ENCODE data around the gene POMGNT1.

Gene POMGNT1

DNA sequence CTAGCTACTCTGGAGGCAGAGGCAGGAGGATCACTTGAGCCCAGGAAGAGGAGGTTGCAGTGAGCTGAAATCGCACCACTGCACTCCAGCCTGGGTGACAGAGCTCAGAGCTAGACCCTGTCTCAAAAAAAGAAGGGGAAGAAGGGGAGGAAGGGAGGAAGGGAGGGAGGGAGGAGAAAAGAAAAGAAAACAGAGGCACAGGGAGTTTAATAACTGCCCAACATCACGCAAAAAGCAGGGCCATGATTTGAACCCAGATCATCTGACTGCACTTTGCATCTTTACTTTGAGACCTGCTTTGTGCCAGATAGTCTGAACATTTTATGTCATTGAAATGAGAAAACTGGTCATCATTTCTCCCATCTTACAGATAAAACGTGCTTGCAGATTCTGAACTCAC is 6.9 kb upstream of the POMGNT1 start:
- Histone ChIP-seq H3K4me3 (ENCODE audit: low read length, poor library complexity, severe bottlenecking) (no peak overlapping the region), H2AFZ (ENCODE audit: low read length) (no peak overlapping the region), H4K20me1 (ENCODE audit: insufficient read depth, low read length, poor library complexity, severe bottlenecking) (no peaks in the 10 kb centered on the region), H3F3A (ENCODE audit: low read depth) (no peaks in the 10 kb centered on the region), H3K9ac (ENCODE audit: low read depth, low read length, poor library complexity, severe bottlenecking) (no peak overlapping the region), H3K9me3 (ENCODE audit: insufficient read depth, low read depth, low read length) (no peaks in the 10 kb centered on the region), H3K27me3 (ENCODE audit: insufficient read depth, low read length, poor library complexity, severe bottlenecking) (no peaks in the 10 kb centered on the region), H3K36me3 (ENCODE audit: insufficient read depth, low read length) (no peaks in the 10 kb centered on the region), H3K4me2 (ENCODE audit: low read depth, low read length, poor library complexity, severe bottlenecking) (no peak overlapping the region), H3K4me1 (ENCODE audit: insufficient read depth, low read length, poor library complexity, severe bottlenecking) (no peaks in the 10 kb centered on the region), H3K9me2 (replicated peaks; ENCODE audit: low read depth, low read length) (no peaks in the 10 kb centered on the region), H3K79me2 (ENCODE audit: insufficient read depth, low read length) (no peaks in the 10 kb centered on the region)
- no peak for TF ChIP-seq EZH2phosphoT487 (IDR thresholded peaks at IDR 0.05; ENCODE audit: borderline replicate concordance)
- TF ChIP-seq, protein P1, sequence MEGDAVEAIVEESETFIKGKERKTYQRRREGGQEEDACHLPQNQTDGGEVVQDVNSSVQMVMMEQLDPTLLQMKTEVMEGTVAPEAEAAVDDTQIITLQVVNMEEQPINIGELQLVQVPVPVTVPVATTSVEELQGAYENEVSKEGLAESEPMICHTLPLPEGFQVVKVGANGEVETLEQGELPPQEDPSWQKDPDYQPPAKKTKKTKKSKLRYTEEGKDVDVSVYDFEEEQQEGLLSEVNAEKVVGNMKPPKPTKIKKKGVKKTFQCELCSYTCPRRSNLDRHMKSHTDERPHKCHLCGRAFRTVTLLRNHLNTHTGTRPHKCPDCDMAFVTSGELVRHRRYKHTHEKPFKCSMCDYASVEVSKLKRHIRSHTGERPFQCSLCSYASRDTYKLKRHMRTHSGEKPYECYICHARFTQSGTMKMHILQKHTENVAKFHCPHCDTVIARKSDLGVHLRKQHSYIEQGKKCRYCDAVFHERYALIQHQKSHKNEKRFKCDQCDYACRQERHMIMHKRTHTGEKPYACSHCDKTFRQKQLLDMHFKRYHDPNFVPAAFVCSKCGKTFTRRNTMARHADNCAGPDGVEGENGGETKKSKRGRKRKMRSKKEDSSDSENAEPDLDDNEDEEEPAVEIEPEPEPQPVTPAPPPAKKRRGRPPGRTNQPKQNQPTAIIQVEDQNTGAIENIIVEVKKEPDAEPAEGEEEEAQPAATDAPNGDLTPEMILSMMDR (conservative IDR thresholded peaks at IDR 0.05; ENCODE audit: low read length), result no peak

DNA sequence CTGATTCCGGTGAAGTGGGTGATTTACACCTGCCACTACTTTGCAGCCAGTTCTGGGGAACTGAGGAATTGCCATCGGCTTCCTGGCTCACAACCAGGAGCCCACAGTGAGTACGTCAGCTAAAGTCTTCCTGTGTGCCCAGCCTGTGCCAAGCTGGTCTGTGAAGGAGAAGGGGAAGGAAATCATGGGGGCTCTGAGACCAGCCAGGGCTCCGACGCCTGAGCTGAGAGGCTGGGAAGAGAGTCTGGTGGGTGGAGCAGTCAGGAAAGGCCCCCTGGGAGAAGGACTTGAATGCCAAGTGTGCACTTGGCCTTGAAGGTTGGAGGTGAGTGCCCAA is 6.1 kb upstream of the POMGNT1 start:
- Histone ChIP-seq H3K4me3 (ENCODE audit: low read length, poor library complexity, severe bottlenecking) (no peak overlapping the region), H3F3A (ENCODE audit: low read depth) (no peaks in the 10 kb centered on the region), H2AFZ (ENCODE audit: low read length) (no peak overlapping the region), H3K36me3 (ENCODE audit: insufficient read depth, low read length) (no peaks in the 10 kb centered on the region), H3K4me2 (ENCODE audit: low read depth, low read length, poor library complexity, severe bottlenecking) (no peak overlapping the region), H3K79me2 (ENCODE audit: insufficient read depth, low read length) (no peaks in the 10 kb centered on the region), H3K4me1 (ENCODE audit: insufficient read depth, low read length, poor library complexity, severe bottlenecking) (peaks cover under 1% of the 10 kb centered on the region), H4K20me1 (ENCODE audit: insufficient read depth, low read length, poor library complexity, severe bottlenecking) (no peaks in the 10 kb centered on the region), H3K9ac (ENCODE audit: low read depth, low read length, poor library complexity, severe bottlenecking) (no peak overlapping the region), H3K9me2 (replicated peaks; ENCODE audit: low read depth, low read length) (no peaks in the 10 kb centered on the region), H3K9me3 (ENCODE audit: insufficient read depth, low read depth, low read length) (no peaks in the 10 kb centered on the region), H3K27me3 (ENCODE audit: insufficient read depth, low read length, poor library complexity, severe bottlenecking) (no peaks in the 10 kb centered on the region)
- TF ChIP-seq EZH2phosphoT487 (IDR thresholded peaks at IDR 0.05; ENCODE audit: borderline replicate concordance), result no peak
- TF ChIP-seq, protein P1 (conservative IDR thresholded peaks at IDR 0.05; ENCODE audit: low read length), result no peak

DNA sequence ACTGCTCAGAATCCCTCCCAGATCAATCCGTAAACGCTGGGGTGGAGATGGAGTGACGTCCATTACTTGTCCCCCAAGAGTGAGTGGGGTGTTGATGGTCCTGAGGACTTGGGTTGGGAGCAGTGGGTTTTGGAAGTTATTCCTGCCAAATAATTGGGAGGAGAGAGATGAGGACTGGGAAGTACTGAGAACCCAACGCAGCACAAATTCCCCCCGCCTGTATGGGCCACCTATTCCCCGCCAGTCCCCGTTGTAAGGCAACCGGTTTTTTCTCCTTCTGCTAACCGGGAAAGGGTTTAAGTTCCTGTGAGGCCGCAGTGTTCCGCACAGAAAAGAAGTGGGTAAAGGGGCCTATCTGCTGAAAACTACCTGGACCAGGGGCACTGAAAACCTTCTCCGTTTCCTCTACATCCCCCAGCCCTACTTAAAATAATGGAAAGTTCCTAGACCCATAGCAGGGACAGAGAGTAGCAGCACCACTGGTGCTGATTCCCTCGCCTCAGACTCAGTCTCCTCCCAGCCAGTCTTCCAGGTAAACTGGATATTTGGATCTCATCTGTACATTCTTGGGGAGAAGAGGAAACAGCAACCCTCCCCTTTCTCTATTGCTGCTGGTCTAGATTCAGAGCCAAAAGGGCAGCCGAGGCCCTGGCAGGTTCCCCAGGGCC is 5.6 kb upstream of the POMGNT1 start:
- peak overlapping the region; percentile 72; the same call in 1 of the 2 replicates for H2AFZ ChIP-seq (ENCODE audit: low read length)
- H3K4me2 ChIP-seq (ENCODE audit: low read depth, low read length, poor library complexity, severe bottlenecking), result peak overlapping the region; percentile 41
- H4K20me1 ChIP-seq (ENCODE audit: insufficient read depth, low read length, poor library complexity, severe bottlenecking), result no peaks in the 10 kb centered on the region
- H3K79me2 ChIP-seq (ENCODE audit: insufficient read depth, low read length), result no peaks in the 10 kb centered on the region
- H3K9me2 ChIP-seq (replicated peaks; ENCODE audit: low read depth, low read length), result no peaks in the 10 kb centered on the region
- no peaks in the 10 kb centered on the region for H3K27me3 ChIP-seq (ENCODE audit: insufficient read depth, low read length, poor library complexity, severe bottlenecking)
- peaks cover 4% of the 10 kb centered on the region for H3K4me1 ChIP-seq (ENCODE audit: insufficient read depth, low read length, poor library complexity, severe bottlenecking)
- no peak overlapping the region for H3K9ac ChIP-seq (ENCODE audit: low read depth, low read length, poor library complexity, severe bottlenecking)
- H3K9me3 ChIP-seq (ENCODE audit: insufficient read depth, low read depth, low read length), result no peaks in the 10 kb centered on the region
- no peak for TF ChIP-seq EZH2phosphoT487 (IDR thresholded peaks at IDR 0.05; ENCODE audit: borderline replicate concordance)
- TF ChIP-seq, protein P1 (conservative IDR thresholded peaks at IDR 0.05; ENCODE audit: low read length), result no peak
- H3K36me3 ChIP-seq (ENCODE audit: insufficient read depth, low read length), result no peaks in the 10 kb centered on the region
- no peaks in the 10 kb centered on the region for H3F3A ChIP-seq (ENCODE audit: low read depth)
- H3K4me3 ChIP-seq (ENCODE audit: low read length, poor library complexity, severe bottlenecking), result no peak overlapping the region

All from Loucy (cell line).